GM12878 (cell line): ENCODE measurements around the gene EFHC1. TPM values are rescaled to one million over a fixed set of nuclear protein-coding genes. Genes with fewer than 3 reads are reported as not detected.

Experiments
- ATAC-seq: fragments of 200-7000 bp; cut with Tn5 transposase; 3 replicates; pipeline ENCODE4 v1.9.1; 2020; ENCODE audit warnings: mild to moderate bottlenecking, moderate library complexity
- BruUV-seq: library from RNA; stranded (reverse); fragments of 400-500 nt; replicated peaks from 2 replicates; lab custom pipeline; 2021; lab: Mats Ljungman, UMichigan
- CTCF ChIA-PET: fragments of 300-600 bp; sonication (Branson Sonifier 250); formaldehyde crosslinking; extraction: SDS; loops from one replicate; lab custom pipeline; 2021; ENCODE audit warnings: inconsistent platforms; lab: Yijun Ruan, JAX
- POLR2A ChIA-PET: fragments of 350-600 bp; formaldehyde crosslinking; extraction: SDS; loops from one replicate; lab custom pipeline; 2021; ENCODE audit warnings: inconsistent platforms; lab: Charles Lee
- RAD21 ChIA-PET: fragments of 300-600 bp; sonication (Branson Sonifier 250); formaldehyde crosslinking; loops from one replicate; lab custom pipeline; 2023; ENCODE audit warnings: antibody characterized with exemption; ENCODE audit not compliant: unreplicated experiment; lab: Charles Lee
- SMC1A ChIA-PET: fragments of 300-600 bp; sonication (Branson Sonifier 250); formaldehyde crosslinking; loops from one replicate; lab custom pipeline; 2023; ENCODE audit not compliant: unreplicated experiment, uncharacterized antibody; lab: Charles Lee
- DNase-seq: peaks from one replicate; pipeline ENCODE4 v3.0.0-alpha.2; 2011; ENCODE audit warnings: low read depth, low spot score
- FAIRE-seq: peaks from 3 replicates; lab custom pipeline; 2011; peaks lifted over from hg19 to GRCh38; lab: Jason Lieb, UNC
- H2AFZ ChIP-seq: 2 replicates; pipeline ENCODE4 v1.6.0; 2011; ENCODE audit warnings: low read depth, low read length, control low read depth; ENCODE audit not compliant: control insufficient read depth
- H3K27ac ChIP-seq: 2 replicates; pipeline ENCODE4 v1.5.1; 2011; ENCODE audit warnings: control low read depth; ENCODE audit not compliant: control insufficient read depth, insufficient read depth
- H3K27me3 ChIP-seq, 2 experiments: replicated peaks in 1 of 2; 2 replicates each; pipeline versions ENCODE4 v1.6.0 to v1.6.1; 2011; ENCODE audit warnings: low read length in 1 of 2; ENCODE audit not compliant: control insufficient read depth in 2 of 2, insufficient read depth in 2 of 2
- H3K36me3 ChIP-seq, 2 experiments: 2 replicates each; pipeline ENCODE4 v1.5.1; 2011; ENCODE audit warnings: low read length in 1 of 2; ENCODE audit not compliant: control insufficient read depth in 2 of 2, insufficient read depth in 2 of 2
- H3K4me1 ChIP-seq: 2 replicates; pipeline ENCODE4 v1.6.1; 2011; ENCODE audit warnings: mild to moderate bottlenecking, low read length, moderate library complexity, mixed read lengths; ENCODE audit not compliant: control insufficient read depth, insufficient read depth
- H3K4me2 ChIP-seq: 2 replicates; pipeline ENCODE4 v1.6.0; 2011; ENCODE audit warnings: control low read depth; ENCODE audit not compliant: control insufficient read depth, insufficient read depth
- H3K4me3 ChIP-seq: fragments of 200-600 bp; sonication (generic); 2 replicates; pipeline ENCODE4 v1.5.1; 2016
- H3K79me2 ChIP-seq: 2 replicates; pipeline ENCODE4 v1.6.0; 2011; ENCODE audit warnings: low read length; ENCODE audit not compliant: control insufficient read depth, insufficient read depth
- H3K9ac ChIP-seq: 2 replicates; pipeline ENCODE4 v1.8.0; 2011; ENCODE audit warnings: low read length, control low read depth, mixed read lengths; ENCODE audit not compliant: control insufficient read depth, insufficient read depth
- H3K9me3 ChIP-seq: replicated peaks from 3 replicates; pipeline ENCODE4 v1.5.1; 2011; ENCODE audit warnings: mild to moderate bottlenecking, low read length; ENCODE audit not compliant: control insufficient read depth, insufficient read depth
- H4K20me1 ChIP-seq: 2 replicates; pipeline ENCODE4 v1.6.0; 2011; ENCODE audit not compliant: control insufficient read depth, insufficient read depth
- CHD1 ChIP-seq: IDR thresholded peaks from 2 replicates; pipeline ENCODE4 v1.6.1; 2012; ENCODE audit warnings: low read depth, low read length, improper control_type of control experiment
- FOS ChIP-seq: IDR thresholded peaks from 3 replicates; pipeline ENCODE4 v1.6.1; 2011; ENCODE audit warnings: borderline replicate concordance; ENCODE audit not compliant: insufficient read length; ENCODE audit errors: extremely low read depth
- NFIC ChIP-seq: IDR thresholded peaks from 2 replicates; pipeline ENCODE4 v1.6.1; 2012; ENCODE audit warnings: low read depth, mild to moderate bottlenecking, inconsistent platforms, low read length, moderate library complexity
- RELA ChIP-seq: fragments of 450-650 bp; IDR thresholded peaks from 2 replicates; pipeline ENCODE4 v1.8.0; 2014; ENCODE audit warnings: borderline replicate concordance; ENCODE audit not compliant: partially characterized antibody
- WRNIP1 ChIP-seq: IDR thresholded peaks from 2 replicates; pipeline ENCODE4 v1.6.1; 2011; ENCODE audit warnings: low read depth, low read length, improper control_type of control experiment, borderline replicate concordance
- YBX1 ChIP-seq: fragments of 450-650 bp; IDR thresholded peaks from 2 replicates; pipeline ENCODE4 v1.6.1; 2016; ENCODE audit warnings: antibody characterized with exemption
- WGBS: methylation state at CpG from one replicate; pipeline ENCODE4 v1.1.6; 2016; ENCODE audit warnings: low lambda C conversion rate; ENCODE audit not compliant: insufficient replicate concordance, insufficient coverage; ENCODE audit errors: missing lambda C conversion rate; 5-methylcytosine and 5-hydroxymethylcytosine counted together
- in situ Hi-C: fragments of 300-500 bp; cut with MboI; formaldehyde crosslinking; loops from 9 replicates; pipeline ENCODE4 v1.14.3; 2018; ENCODE audit warnings: mixed read lengths
- intact Hi-C: fragments of 100-400 bp; cut with micrococcal nuclease; formaldehyde crosslinking; loops from one replicate; pipeline ENCODE4 v1.14.2; 2022; ENCODE audit not compliant: unreplicated experiment
- polyA plus RNA-seq, 11 experiments: library from polyadenylated mRNA; depleted of rRNA in 4 of 11; unstranded in 6 of 11; stranded (reverse) in 5 of 11; fragments of >200 nt; fragmentation: Nextera tagmentation in 4 of 11; fragmentation: Illumina TruSeq in 1 of 11; extraction: Ambion mirVana in 4 of 11; extraction: Trizol in 1 of 11; gene quantifications; 1 replicate in 1 of 11; 2 replicates in 10 of 11; pipeline versions ENCODE4 v1.2.1 to v1.2.3, GENCODE V29; 2011 to 2016; ENCODE audit warnings: inconsistent platforms in 2 of 11, missing spikeins in 2 of 11, low read depth in 1 of 11
- total RNA-seq, 4 experiments: library from RNA; depleted of rRNA in 3 of 4; stranded (reverse); fragments of >200 nt in 3 of 4; fragmentation: Illumina TruSeq in 1 of 4; extraction: Trizol in 1 of 4; gene quantifications; 2 replicates each; pipeline versions ENCODE4 v1.2.1 to v1.2.3, GENCODE V29; 2013 to 2021
- TF ChIP-seq, protein P1 (sequence below): IDR thresholded peaks from 2 replicates; pipeline ENCODE4 v1.6.1; 2012; ENCODE audit warnings: improper control_type of control experiment, low read depth, low read length; ENCODE audit not compliant: insufficient replicate concordance
- TF ChIP-seq, protein P2 (sequence below): fragments of 450-650 bp; IDR thresholded peaks from 2 replicates; pipeline ENCODE4 v1.6.1; 2017; ENCODE audit warnings: antibody characterized with exemption, mild to moderate bottlenecking, moderate library complexity
- TF ChIP-seq, protein P3 (sequence below): fragments of 450-650 bp; formaldehyde crosslinking; IDR thresholded peaks from 2 replicates; pipeline ENCODE4 v1.4.0; 2020; ENCODE audit warnings: mild to moderate bottlenecking, moderate library complexity

EFHC1 gene
- total and polyA plus RNA-seq, 10 of the 15 experiments (the other 5 are each of a cell fraction or from before 2014, with no cell fraction given) = 5.5 to 14.5 (median 8.8) TPM

DNA sequence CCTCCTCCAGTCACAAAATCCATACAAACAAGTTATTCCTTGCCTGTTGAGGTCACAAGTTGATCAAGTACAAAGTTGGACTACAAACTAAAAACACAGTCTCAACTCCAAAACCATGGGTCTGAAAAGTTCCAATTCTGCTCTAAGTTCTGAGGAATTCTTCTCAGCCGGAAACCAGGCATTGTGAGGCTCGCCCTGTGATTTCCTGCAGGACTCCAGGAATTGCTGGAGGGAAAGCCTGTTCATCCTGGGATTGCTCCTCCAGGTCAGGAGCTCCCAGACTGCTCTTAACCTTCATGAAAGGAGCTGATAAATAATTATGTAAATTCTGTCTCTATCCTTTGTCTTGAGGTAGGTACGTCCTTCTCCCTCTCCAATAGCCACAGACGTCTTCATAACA lies 148.2 kb downstream of the EFHC1 start:
- ATAC-seq (no peak), DNase-seq (no peak), FAIRE-seq (no peak)
- SMC1A ChIA-PET = interaction anchor here (0.7 kb wide), 1 partner anchor 855 kb away, joined by 3 read pairs; no protein-coding TSS in a partner anchor
- no peak overlapping the region for H3K27ac ChIP-seq
- intact Hi-C loops (no loop called here), in situ Hi-C loops (no loop called here)
- no peak overlapping the region for H3K4me3 ChIP-seq
- WGBS = 95% methylated on average over 4 of the region's 4 CpGs
- H3K4me1 ChIP-seq = peaks cover 19% of the 10 kb centered on the region
- H3K27me3 ChIP-seq = no peaks in the 10 kb centered on the region
- no peak overlapping the region for H2AFZ ChIP-seq
- H3K79me2 ChIP-seq = peaks cover 54% of the 10 kb centered on the region
- BruUV-seq = no TSS peak
- H3K9ac ChIP-seq = no peak overlapping the region
- no peak overlapping the region for H3K4me2 ChIP-seq
- no peaks in the 10 kb centered on the region for H3K9me3 ChIP-seq
- no peaks in the 10 kb centered on the region for H4K20me1 ChIP-seq
- H3K36me3 ChIP-seq = no peaks in the 10 kb centered on the region; a peak in 2 of 4 replicates
- CTCF ChIA-PET = interaction anchor here (1.0 to 2.2 kb wide), 2 partner anchors 7 to 28 kb away, joined by 3 to 7 read pairs; no protein-coding TSS in a partner anchor
- POLR2A ChIA-PET = no interaction called here
- RAD21 ChIA-PET = interaction anchor here (1.1 kb wide), 1 partner anchor 84 kb away, joined by 3 read pairs; no protein-coding TSS in a partner anchor
- no peak for TF ChIP-seq CHD1
- TF ChIP-seq, protein P1, sequence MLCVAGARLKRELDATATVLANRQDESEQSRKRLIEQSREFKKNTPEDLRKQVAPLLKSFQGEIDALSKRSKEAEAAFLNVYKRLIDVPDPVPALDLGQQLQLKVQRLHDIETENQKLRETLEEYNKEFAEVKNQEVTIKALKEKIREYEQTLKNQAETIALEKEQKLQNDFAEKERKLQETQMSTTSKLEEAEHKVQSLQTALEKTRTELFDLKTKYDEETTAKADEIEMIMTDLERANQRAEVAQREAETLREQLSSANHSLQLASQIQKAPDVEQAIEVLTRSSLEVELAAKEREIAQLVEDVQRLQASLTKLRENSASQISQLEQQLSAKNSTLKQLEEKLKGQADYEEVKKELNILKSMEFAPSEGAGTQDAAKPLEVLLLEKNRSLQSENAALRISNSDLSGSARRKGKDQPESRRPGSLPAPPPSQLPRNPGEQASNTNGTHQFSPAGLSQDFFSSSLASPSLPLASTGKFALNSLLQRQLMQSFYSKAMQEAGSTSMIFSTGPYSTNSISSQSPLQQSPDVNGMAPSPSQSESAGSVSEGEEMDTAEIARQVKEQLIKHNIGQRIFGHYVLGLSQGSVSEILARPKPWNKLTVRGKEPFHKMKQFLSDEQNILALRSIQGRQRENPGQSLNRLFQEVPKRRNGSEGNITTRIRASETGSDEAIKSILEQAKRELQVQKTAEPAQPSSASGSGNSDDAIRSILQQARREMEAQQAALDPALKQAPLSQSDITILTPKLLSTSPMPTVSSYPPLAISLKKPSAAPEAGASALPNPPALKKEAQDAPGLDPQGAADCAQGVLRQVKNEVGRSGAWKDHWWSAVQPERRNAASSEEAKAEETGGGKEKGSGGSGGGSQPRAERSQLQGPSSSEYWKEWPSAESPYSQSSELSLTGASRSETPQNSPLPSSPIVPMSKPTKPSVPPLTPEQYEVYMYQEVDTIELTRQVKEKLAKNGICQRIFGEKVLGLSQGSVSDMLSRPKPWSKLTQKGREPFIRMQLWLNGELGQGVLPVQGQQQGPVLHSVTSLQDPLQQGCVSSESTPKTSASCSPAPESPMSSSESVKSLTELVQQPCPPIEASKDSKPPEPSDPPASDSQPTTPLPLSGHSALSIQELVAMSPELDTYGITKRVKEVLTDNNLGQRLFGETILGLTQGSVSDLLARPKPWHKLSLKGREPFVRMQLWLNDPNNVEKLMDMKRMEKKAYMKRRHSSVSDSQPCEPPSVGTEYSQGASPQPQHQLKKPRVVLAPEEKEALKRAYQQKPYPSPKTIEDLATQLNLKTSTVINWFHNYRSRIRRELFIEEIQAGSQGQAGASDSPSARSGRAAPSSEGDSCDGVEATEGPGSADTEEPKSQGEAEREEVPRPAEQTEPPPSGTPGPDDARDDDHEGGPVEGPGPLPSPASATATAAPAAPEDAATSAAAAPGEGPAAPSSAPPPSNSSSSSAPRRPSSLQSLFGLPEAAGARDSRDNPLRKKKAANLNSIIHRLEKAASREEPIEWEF = no peak
- TF ChIP-seq YBX1 = no peak
- no peak for TF ChIP-seq WRNIP1
- TF ChIP-seq, protein P2, sequence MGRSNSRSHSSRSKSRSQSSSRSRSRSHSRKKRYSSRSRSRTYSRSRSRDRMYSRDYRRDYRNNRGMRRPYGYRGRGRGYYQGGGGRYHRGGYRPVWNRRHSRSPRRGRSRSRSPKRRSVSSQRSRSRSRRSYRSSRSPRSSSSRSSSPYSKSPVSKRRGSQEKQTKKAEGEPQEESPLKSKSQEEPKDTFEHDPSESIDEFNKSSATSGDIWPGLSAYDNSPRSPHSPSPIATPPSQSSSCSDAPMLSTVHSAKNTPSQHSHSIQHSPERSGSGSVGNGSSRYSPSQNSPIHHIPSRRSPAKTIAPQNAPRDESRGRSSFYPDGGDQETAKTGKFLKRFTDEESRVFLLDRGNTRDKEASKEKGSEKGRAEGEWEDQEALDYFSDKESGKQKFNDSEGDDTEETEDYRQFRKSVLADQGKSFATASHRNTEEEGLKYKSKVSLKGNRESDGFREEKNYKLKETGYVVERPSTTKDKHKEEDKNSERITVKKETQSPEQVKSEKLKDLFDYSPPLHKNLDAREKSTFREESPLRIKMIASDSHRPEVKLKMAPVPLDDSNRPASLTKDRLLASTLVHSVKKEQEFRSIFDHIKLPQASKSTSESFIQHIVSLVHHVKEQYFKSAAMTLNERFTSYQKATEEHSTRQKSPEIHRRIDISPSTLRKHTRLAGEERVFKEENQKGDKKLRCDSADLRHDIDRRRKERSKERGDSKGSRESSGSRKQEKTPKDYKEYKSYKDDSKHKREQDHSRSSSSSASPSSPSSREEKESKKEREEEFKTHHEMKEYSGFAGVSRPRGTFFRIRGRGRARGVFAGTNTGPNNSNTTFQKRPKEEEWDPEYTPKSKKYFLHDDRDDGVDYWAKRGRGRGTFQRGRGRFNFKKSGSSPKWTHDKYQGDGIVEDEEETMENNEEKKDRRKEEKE = no peak
- TF ChIP-seq NFIC = no peak
- no peak for TF ChIP-seq RELA
- TF ChIP-seq, protein P3, sequence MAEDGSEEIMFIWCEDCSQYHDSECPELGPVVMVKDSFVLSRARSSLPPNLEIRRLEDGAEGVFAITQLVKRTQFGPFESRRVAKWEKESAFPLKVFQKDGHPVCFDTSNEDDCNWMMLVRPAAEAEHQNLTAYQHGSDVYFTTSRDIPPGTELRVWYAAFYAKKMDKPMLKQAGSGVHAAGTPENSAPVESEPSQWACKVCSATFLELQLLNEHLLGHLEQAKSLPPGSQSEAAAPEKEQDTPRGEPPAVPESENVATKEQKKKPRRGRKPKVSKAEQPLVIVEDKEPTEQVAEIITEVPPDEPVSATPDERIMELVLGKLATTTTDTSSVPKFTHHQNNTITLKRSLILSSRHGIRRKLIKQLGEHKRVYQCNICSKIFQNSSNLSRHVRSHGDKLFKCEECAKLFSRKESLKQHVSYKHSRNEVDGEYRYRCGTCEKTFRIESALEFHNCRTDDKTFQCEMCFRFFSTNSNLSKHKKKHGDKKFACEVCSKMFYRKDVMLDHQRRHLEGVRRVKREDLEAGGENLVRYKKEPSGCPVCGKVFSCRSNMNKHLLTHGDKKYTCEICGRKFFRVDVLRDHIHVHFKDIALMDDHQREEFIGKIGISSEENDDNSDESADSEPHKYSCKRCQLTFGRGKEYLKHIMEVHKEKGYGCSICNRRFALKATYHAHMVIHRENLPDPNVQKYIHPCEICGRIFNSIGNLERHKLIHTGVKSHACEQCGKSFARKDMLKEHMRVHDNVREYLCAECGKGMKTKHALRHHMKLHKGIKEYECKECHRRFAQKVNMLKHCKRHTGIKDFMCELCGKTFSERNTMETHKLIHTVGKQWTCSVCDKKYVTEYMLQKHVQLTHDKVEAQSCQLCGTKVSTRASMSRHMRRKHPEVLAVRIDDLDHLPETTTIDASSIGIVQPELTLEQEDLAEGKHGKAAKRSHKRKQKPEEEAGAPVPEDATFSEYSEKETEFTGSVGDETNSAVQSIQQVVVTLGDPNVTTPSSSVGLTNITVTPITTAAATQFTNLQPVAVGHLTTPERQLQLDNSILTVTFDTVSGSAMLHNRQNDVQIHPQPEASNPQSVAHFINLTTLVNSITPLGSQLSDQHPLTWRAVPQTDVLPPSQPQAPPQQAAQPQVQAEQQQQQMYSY (CRISPR knock-in tag) = no peak
- no peak for TF ChIP-seq FOS
